ENCODE measurements around the gene COX7A2.

Gene COX7A2

GRCh38 chr6:75243333-75244062 is at the start of gene COX7A2:
Gene COX7A2, minus strand, starts transcription at chr6:75243801. Its CDS starts 67 bp downstream, at chr6:75243734.
- Histone ChIP-seq H3K36me3 (peaks cover 14 to 17% (median 15%) of the 10 kb centered on the region in 3 donors), H3K9me3 (no peaks in the 10 kb centered on the region), H3K4me1 (peaks cover 0 to 31% (median 11%) of the 10 kb centered on the region in 4 donors), H3K27ac (peak within 1 kb of the TSS; percentile 83 to 86), H3K4me3 (peak within 1 kb of the TSS; percentile 62 to 64), H3K27me3 (no peaks in the 10 kb centered on the region)
- intact Hi-C loops (cut with DNase I; ENCODE audit: low total_unique reads): no loop called here
- DNase-seq: peak; percentile 93 to 94
- TF ChIP-seq CTCF (IDR thresholded peaks at IDR 0.05): no peak

GRCh38 chr6:75292555-75292954 is 49.0 kb upstream of the COX7A2 start:
- no peak for TF ChIP-seq CTCF (IDR thresholded peaks at IDR 0.05)
- intact Hi-C loops (cut with DNase I; ENCODE audit: low total_unique reads): loop anchor here (5.0 kb wide), 1 partner anchor 235 kb away; no protein-coding TSS in a partner anchor
- no peaks in the 10 kb centered on the region for H3K9me3 ChIP-seq
- no peak overlapping the region for H3K27ac ChIP-seq
- H3K36me3 ChIP-seq: no peaks in the 10 kb centered on the region
- H3K4me1 ChIP-seq: peaks cover 0 to 34% (median 4%) of the 10 kb centered on the region in 4 donors
- DNase-seq: no peak
- no peak overlapping the region for H3K4me3 ChIP-seq
- H3K27me3 ChIP-seq: no peaks in the 10 kb centered on the region

GRCh38 chr6:75291744-75292143 is 48.1 kb upstream of the COX7A2 start:
- no peak for TF ChIP-seq CTCF (IDR thresholded peaks at IDR 0.05)
- H3K4me1 ChIP-seq: peaks cover 0 to 42% (median 8%) of the 10 kb centered on the region in 4 donors
- intact Hi-C loops (cut with DNase I; ENCODE audit: low total_unique reads): loop anchor here (5.0 kb wide), 1 partner anchor 236 kb away; no protein-coding TSS in a partner anchor
- DNase-seq: no peak
- no peaks in the 10 kb centered on the region for H3K27me3 ChIP-seq
- no peak overlapping the region for H3K4me3 ChIP-seq
- H3K27ac ChIP-seq: peak overlapping the region; percentile 58 to 65
- H3K36me3 ChIP-seq: no peaks in the 10 kb centered on the region
- H3K9me3 ChIP-seq: no peaks in the 10 kb centered on the region

GRCh38 chr6:75291331-75291730 is 47.7 kb upstream of the COX7A2 start:
- no peaks in the 10 kb centered on the region for H3K27me3 ChIP-seq
- H3K9me3 ChIP-seq: no peaks in the 10 kb centered on the region
- DNase-seq: no peak
- intact Hi-C loops (cut with DNase I; ENCODE audit: low total_unique reads): loop anchor here (5.0 kb wide), 1 partner anchor 236 kb away; no protein-coding TSS in a partner anchor
- peaks cover 0 to 45% (median 10%) of the 10 kb centered on the region in 4 donors for H3K4me1 ChIP-seq
- H3K27ac ChIP-seq: peak overlapping the region; percentile 58 to 65
- H3K36me3 ChIP-seq: no peaks in the 10 kb centered on the region
- no peak for TF ChIP-seq CTCF (IDR thresholded peaks at IDR 0.05)
- no peak overlapping the region for H3K4me3 ChIP-seq

- Histone ChIP-seq H3K36me3 (no peaks in the 10 kb centered on the region), H3K9me3 (no peaks in the 10 kb centered on the region), H3K4me1 (peaks cover 0 to 55% (median 18%) of the 10 kb centered on the region in 4 donors), H3K27ac (peak overlapping the region; percentile 58 to 65), H3K27me3 (no peaks in the 10 kb centered on the region), H3K4me3 (no peak overlapping the region)
- intact Hi-C loops (cut with DNase I; ENCODE audit: low total_unique reads): loop anchor here (5.0 kb wide), 1 partner anchor 237 kb away; no protein-coding TSS in a partner anchor
- no peak for TF ChIP-seq CTCF (IDR thresholded peaks at IDR 0.05)
- no peak for DNase-seq
These were observed 46.7 kb upstream of the COX7A2 start for GRCh38 chr6:75290136-75290945.
